SK-N-SH (cell line): Measurements from ENCODE around the gene SHISA5.

Experiments used
- CTCF ChIP-seq: fragments of 200-600 bp; sonication (generic); IDR thresholded peaks from 2 replicates; pipeline ENCODE4 v1.6.1; 2017; ENCODE audit warnings: antibody characterized with exemption, mild to moderate bottlenecking, moderate library complexity
- EP300 ChIP-seq, 2 experiments: IDR thresholded peaks; 2 replicates each; pipeline versions ENCODE4 v1.4.0 to v1.6.1; 2012; ENCODE audit warnings: borderline replicate concordance in 1 of 2, low read depth in 1 of 2, low read length in 1 of 2
- MEF2A ChIP-seq: IDR thresholded peaks from 2 replicates; pipeline ENCODE4 v1.4.0; 2012; ENCODE audit warnings: low read depth, borderline replicate concordance
- PBX3 ChIP-seq: IDR thresholded peaks from 2 replicates; pipeline ENCODE4; 2012

- TF ChIP-seq EP300 (IDR thresholded peaks at IDR 0.05; ENCODE audit: borderline replicate concordance in 1 of 2, low read depth in 1 of 2, low read length in 1 of 2) (no peak), CTCF (no peak), PBX3 (no peak), MEF2A (no peak)
Observed at GRCh38 chr3:48435223-48435595, 68.8 kb downstream of the SHISA5 start.
